ENCODE measurements around the gene DNAH1.

The DNAH1 gene

GRCh38 chr3:52401551-52401950, 85.4 kb downstream of the DNAH1 start:
- no peak for DNase-seq (ENCODE audit: low read depth)
- H3K4me3 ChIP-seq (ENCODE audit: low read length): no peak overlapping the region
- no peak for TF ChIP-seq CTCF (conservative IDR thresholded peaks at IDR 0.05; ENCODE audit: low read length)

- TF ChIP-seq CTCF (conservative IDR thresholded peaks at IDR 0.05; ENCODE audit: low read length): no peak
- DNase-seq (ENCODE audit: low read depth): no peak
- H3K4me3 ChIP-seq (ENCODE audit: low read length): no peak overlapping the region
Measured at GRCh38 chr3:52402101-52402521, 86.0 kb downstream of the DNAH1 start.

- H3K4me3 ChIP-seq (ENCODE audit: low read length): no peak overlapping the region
- TF ChIP-seq CTCF (conservative IDR thresholded peaks at IDR 0.05; ENCODE audit: low read length): no peak
- DNase-seq (ENCODE audit: low read depth): no peak
Measured at GRCh38 chr3:52402706-52403270, 86.7 kb downstream of the DNAH1 start.

- no peak for DNase-seq (ENCODE audit: low read depth)
- H3K4me3 ChIP-seq (ENCODE audit: low read length): no peak overlapping the region
- no peak for TF ChIP-seq CTCF (conservative IDR thresholded peaks at IDR 0.05; ENCODE audit: low read length)
Measured at GRCh38 chr3:52403271-52403841, 87.2 kb downstream of the DNAH1 start.

GRCh38 chr3:52403955-52404354, 87.8 kb downstream of the DNAH1 start:
- no peak overlapping the region for H3K4me3 ChIP-seq (ENCODE audit: low read length)
- TF ChIP-seq CTCF (conservative IDR thresholded peaks at IDR 0.05; ENCODE audit: low read length): no peak
- DNase-seq (ENCODE audit: low read depth): no peak

- DNase-seq (ENCODE audit: low read depth): no peak
- no peak overlapping the region for H3K4me3 ChIP-seq (ENCODE audit: low read length)
- no peak for TF ChIP-seq CTCF (conservative IDR thresholded peaks at IDR 0.05; ENCODE audit: low read length)
Measured at GRCh38 chr3:52404391-52404790, 88.3 kb downstream of the DNAH1 start.

- DNase-seq (ENCODE audit: low read depth): no peak
- H3K4me3 ChIP-seq (ENCODE audit: low read length): no peak overlapping the region
- TF ChIP-seq CTCF (conservative IDR thresholded peaks at IDR 0.05; ENCODE audit: low read length): no peak
Measured at GRCh38 chr3:52405066-52405465, 88.9 kb downstream of the DNAH1 start.
